Prostate gland (tissue), 2 donors: ENCODE measurements around the gene MGAT5.

ENCODE experiments used
- CTCF ChIP-seq, 4 experiments: fragments of 200-600 bp in 2 of 4; fragments of 450-650 bp in 2 of 4; sonication (generic) in 2 of 4; IDR thresholded peaks; 1 replicate in 3 of 4; 2 replicates in 1 of 4; pipeline ENCODE4 v1.5.1; 2016 to 2019; ENCODE audit warnings: antibody characterized with exemption in 4 of 4, mild to moderate bottlenecking in 2 of 4, moderate library complexity in 2 of 4
- POLR2A ChIP-seq: fragments of 450-650 bp; IDR thresholded peaks from one replicate; pipeline ENCODE4 v1.6.1; 2016; ENCODE audit warnings: antibody characterized with exemption, mild to moderate bottlenecking
- POLR2AphosphoS5 ChIP-seq: sonication (generic); formaldehyde crosslinking; IDR thresholded peaks from one replicate; pipeline ENCODE4 v1.6.1; 2017; ENCODE audit warnings: antibody characterized with exemption

DNA sequence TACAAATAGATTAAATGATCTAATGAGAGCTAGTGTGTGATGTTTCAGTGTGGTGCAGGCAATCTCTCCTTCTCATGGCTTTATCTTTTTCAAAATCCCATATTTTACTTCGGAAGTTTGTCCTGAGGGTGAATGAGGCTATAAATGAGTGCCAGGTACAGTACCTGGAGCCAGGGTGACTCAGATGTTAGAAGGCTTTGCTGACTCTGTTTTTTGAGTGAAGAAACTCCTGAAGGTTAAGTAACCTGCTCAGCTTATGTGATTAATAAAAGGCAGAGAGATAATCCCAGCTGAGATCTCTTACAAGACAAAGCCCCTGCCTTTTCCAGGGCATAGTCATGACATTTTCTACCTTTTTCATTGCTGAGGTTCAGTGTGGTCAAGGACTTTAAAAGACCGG is 52.6 kb downstream of the MGAT5 start:
- TF ChIP-seq CTCF (IDR thresholded peaks at IDR 0.05) (no peak), POLR2AphosphoS5 (no peak), POLR2A (no peak)
